G401.6 (cell line): ENCODE data around the gene TBR1.

ENCODE experiments used
- FAIRE-seq: peaks from 2 replicates; lab custom pipeline; 2012; peaks lifted over from hg19 to GRCh38; lab: Jason Lieb, UNC

Gene TBR1

DNA sequence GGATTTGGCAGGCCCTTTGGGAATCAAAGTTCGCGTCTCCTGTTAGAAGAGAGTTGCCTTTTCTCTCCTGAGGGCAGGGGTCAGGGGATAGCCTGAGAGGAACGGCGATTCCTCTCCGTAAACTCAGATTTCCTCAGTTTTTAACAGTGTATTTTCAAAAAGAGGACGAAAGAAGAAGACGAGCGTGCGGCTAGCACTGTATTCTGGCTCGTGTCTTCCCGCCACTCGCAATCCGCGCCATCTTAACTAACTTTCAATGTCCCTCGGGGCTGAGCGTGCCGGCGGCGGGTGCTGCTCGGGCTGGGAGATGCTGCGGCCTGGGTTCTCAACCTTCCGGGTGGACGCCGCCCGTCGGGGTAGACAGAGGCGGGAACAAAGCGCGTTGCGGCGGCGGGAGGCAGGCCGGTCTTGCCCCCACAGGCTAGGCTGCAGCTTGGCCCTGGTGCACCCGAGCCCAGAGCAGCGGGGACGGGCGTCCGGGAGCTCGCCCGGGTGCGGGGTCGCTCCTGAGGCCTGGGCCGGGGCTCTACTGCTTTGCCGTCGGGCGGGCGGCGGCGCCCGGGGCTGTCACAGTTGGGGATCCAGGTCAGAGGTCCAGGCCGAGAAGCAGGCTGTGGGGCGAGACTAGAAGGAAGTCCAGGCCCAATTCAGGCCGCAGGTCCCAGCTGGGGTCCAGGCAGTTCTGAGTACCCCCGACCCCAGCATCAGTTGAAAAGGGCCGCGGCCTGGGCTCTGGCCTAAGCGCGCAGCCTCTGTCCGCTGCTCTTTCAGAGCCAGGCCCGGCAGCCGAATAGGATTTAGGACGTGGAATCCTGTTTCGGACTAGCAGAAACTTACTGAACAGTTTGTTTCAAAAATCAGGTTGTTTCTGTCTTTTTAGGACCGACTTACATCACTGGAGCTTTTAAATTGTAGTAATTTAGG, 11.8 kb downstream of the TBR1 start:
- no peak for FAIRE-seq

DNA sequence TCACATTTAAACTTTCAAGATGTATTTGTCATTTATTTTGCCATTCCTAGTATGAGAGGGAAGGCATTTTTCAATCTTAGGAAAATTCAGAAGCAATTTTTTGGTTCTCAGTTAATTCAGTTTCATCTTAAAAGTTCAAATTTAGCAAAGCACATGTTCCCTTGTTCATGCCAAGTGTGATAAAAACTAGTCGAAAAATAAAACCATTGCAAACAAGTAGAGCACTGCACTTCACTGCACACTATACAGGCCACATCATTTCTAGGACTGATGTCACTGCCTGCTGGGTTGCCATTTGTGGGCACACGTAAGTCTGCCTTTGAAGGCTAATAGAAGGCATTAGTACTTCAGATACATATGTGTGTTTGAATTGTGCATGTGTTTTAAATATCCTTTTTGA, 14.3 kb downstream of the TBR1 start:
- FAIRE-seq = no peak

DNA sequence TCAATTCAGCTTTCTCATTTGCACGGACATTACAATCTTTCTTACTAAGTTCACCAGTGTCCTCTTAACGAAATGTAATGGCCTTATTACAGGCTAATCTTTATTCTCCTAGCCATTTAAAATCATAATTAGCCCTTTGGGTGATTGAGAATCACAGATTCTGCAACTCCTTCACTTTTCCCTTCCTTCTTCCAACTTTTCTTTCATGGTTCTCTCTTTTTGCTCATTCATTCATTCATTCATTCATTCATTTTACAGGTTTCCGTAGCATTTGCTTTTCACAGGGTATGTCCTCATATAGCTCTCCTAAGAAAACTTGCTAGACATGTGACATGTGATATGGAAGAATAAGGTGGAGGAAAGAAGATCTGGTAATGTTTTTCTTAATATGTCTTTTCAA, 16.0 kb downstream of the TBR1 start:
- no peak for FAIRE-seq

DNA sequence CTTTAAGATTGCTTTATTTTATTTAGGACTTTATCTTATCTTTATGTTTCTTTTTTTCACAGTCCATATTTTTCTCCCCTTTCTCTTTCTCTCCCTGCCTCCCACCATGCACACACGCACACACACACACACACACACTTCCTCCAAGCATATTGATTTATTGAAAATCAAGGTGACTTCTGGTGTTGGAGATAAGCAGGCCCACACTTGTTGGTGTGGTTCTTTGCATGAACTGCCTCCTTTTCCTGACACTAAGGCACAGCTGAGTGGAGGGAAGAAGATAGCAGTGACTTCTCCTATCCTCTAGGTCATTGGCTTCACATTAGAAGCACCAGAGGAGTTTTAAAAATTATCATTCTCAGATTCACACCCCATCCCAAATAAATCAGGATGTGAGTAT, 18.0 kb downstream of the TBR1 start:
- no peak for FAIRE-seq

DNA sequence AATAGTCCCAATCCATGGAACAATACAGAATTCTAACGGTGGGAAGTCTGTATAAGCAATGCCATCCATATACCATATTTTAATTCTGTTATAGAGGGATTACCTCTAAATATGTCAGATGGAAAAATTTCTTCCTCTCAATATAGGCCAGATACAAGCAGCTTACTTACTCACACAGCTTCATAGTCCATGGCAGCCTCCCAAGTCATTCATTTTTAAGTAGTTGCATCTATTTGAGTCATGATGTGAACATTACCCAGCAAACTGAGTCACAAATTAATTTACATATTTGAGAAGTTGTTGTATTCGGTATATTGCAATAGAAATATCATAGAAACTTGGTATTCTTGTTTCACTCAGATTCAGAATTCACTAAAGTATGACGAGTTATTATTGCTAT, 20.3 kb downstream of the TBR1 start:
- no peak for FAIRE-seq

DNA sequence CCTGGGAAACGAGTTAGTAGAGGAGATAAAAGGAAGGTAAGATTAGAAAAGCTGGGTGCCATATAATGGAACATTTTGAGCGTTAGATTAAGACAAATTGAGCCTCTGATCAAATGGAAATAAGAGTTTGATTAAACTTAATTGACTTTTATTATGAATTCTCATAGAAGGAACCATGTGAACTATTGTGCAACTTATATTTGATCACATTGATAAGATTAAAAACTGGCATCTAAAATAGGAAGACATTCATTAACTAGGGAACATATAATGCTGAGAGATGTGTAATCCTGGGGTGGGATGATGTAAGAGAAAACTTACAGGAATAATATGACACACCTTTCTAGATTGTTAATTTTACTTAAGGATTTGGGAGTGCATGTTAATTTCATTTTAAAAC, 22.5 kb downstream of the TBR1 start:
- FAIRE-seq = no peak

DNA sequence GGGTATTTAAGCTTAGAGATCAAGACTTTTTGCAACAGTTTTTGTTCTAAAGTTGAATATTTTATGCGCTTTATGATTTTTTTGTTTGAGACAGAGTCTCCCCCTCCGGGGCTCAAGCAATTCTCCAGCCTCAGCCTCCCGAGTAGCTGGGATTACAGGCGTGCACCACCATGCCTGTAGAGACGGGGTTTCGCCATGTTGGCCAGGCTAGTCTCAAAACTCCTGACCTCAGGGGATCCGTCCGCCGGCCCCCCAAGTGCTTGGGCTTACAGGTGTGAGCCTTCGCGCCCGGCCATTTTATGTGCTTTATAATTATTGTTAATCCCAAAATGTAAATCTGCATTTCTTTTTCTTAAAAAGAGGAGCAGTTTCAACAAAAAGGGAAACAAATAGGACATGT, 29.0 kb downstream of the TBR1 start:
- FAIRE-seq = no peak

DNA sequence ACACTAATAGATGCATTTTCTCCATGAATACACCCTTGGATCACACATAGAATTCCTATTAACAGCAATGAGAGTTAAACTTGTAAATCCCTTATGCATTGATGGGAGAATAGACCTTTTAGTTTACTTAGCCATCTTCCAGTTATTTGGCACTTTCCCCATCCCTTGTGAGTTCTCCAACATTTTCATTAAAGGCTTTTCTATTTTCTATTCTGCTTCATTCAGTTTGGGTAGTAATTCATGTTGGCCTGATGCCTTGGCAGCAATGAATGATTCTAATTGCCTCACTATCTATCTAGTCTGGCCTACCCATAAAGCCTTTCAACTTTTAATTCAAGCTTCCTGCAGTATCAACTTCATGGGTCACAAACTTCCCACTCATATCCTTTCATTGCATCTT, 32.3 kb downstream of the TBR1 start:
- no peak for FAIRE-seq

DNA sequence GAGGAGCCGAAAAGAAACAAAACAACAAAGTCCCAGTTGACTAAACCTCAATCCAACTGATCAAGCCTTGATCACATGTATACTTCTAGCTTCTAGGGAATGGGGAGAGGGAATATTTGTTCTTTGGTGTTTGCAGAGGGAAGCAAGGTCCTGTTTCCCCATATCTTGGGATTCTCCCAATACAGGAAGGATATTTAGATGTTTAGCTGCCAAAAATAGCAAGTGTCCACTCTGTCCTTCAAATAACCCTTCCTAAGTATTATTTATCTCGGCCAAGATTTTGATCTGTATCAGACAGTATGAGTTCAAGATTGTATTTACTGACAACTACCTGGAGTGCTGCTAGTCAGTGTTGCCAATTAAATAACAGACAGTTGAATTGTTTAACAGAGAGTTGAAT, 55.5 kb downstream of the TBR1 start:
- no peak for FAIRE-seq

DNA sequence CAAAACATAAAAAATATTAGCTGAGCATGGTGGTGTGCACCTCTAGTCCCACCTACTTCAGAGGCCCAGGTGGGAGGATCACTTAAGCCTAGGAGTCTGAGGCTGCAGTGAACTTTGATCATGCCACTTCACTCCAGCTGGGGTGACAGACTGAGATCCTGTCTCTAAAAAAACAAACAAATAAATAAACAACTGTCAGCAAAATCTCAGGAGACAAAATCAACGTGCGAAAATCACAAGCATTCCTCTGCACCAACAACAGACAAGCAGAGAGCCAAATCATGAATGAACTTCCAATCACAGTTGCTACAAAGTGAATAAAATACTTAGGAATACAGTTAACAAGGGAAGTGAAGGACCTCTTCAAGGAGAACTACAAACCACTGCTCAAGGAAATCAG, 58.8 kb downstream of the TBR1 start:
- FAIRE-seq = no peak
